DMS53 treated with DMSO at 0.1 percent for 48 hours (cell line): ENCODE results near the gene NHSL2.
"Not testable (repeated sequence)": the region's sequence is repeated elsewhere in the genome, so short reads cannot be mapped to it uniquely, and the experiment has no call there.

ENCODE experiments used
- DNase-seq: peaks from one replicate; lab custom pipeline; 2025; ENCODE audit not compliant: unreplicated experiment; lab: John Stamatoyannopoulos, UW

Gene NHSL2

DNA sequence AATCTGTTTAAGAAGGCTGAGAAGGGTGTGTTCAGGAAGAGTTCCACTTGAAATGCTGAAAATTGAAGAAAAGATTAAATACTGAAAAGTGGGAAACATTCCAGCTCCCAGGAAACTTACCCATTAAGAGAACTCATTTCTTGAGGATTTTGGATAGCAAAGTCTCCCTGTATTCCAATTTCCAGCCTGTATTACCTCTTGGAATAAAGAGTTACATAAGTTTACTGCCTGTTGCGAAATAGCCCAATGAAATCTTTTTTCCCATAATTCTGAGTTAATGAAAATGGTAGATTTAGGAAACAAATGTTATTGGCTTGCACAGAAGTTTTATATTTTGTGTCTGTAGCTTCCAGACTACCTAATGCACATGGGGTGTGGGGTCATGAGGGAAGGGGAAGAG lies 12.0 kb downstream of the NHSL2 start:
- DNase-seq, result no peak

DNA sequence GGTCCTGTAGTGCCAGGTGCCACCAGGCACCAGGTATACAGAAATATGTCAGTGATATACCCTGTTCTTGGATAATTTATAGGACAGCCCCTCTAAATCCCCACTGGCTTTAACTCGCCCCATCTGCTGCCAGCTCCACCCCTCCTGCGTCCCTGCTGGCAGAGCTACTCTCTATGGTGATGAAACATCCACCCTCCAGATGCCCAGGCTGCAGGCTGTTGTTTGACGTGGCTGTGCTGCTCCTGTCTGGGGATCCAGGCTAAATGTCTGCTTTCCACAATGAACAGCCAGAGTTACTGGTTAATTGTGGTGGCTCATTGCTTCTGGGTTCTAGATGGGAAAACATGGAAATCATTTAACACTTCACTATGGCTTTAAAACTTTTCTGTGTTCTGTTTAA lies 12.9 kb downstream of the NHSL2 start:
- no peak for DNase-seq

DNA sequence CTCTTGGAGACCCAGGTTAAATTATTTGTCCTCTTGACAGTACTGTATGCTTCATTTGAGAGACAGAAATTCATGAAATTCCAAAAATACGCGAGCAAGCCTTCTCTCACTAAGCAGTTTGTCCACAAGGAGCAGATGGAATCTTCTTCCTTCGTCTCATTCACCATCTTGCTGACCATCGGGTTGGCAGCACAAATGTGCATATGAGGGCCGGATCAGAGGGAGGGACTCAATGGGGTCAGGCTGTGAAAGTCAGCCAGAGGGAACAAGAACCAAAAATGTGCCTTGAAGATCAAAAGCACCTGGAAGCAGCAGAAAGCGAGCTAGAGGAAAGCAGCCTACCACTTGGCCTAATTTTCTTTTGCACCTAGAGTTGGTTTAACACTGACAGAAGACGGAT lies 16.4 kb downstream of the NHSL2 start:
- DNase-seq, result no peak

DNA sequence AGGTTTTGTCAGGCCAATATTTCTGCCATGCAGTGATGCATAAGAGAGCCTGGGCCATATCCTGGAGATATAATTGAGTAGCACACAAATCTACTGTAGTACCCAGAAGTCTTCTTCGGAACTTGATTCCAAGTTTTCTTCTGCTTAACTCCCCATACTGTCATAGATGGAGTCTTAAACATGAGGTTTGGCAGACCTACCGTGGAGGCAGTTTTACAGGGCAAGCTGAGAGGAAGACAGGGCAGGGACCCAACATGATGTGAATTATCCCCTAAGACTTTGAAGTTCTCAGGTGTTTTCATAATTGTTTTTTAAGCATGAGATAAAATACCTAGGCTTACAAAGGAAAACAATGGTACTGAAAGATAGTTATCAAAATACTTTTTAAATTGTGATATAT lies 18.2 kb downstream of the NHSL2 start:
- no peak for DNase-seq

DNA sequence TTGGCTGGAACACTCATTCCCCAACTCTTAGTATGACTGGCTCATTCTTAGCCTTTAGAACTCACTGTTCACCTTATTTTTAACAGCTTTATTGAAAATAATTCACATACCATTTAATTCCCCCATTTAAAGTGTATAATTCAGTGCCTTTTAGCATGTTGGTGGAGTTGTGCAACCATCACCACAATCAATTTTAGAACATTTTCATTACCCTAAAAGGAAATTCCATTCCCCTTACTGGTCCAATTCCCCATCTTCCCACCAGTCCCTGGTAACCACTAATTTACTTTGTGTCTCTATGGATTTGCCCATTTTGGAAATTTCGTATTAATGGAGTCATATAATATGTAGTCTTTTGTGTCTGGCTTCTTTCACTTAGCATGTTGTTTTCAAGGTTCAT lies 19.7 kb downstream of the NHSL2 start:
- DNase-seq, result no peak

DNA sequence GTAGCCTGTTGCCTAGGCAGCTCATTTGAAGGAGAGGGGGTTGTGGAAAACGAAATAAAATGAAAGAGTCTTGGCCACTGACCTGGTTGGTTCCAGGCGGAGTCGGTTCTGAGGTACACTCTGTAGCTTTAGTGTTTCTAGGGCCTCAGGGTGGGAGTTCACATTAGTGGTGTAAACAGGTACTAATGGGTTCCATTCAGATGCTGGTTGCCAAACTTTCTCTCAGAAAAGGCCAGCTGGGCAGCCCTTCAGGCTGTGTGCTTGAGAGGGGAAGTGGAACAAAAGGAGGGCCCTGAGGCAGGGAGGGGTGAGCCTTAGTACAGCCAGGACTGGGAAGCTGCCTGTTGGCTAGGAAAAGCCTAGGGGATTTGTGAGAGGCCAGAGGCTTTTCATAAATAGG lies 24.8 kb downstream of the NHSL2 start:
- DNase-seq, result no peak

DNA sequence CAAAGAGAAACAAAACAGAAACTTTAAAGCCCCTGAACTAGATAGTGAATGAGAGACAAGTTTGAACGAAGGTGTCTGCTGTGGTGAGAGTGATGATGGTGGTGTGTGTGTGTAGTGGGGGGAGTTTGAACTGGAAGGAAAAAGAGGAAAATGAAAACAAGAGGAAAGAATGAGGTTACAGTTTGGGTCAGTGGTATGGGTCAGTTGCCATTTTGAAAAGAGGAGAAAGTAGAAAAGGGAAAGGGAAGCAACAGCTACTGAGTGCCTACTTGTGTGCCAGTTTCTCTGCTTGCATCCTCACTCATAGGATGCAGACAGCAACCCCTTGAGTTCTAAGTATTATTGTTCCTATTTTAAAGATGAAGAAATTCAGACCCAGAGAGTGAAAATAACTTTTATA lies 26.0 kb downstream of the NHSL2 start:
- DNase-seq, result no peak

DNA sequence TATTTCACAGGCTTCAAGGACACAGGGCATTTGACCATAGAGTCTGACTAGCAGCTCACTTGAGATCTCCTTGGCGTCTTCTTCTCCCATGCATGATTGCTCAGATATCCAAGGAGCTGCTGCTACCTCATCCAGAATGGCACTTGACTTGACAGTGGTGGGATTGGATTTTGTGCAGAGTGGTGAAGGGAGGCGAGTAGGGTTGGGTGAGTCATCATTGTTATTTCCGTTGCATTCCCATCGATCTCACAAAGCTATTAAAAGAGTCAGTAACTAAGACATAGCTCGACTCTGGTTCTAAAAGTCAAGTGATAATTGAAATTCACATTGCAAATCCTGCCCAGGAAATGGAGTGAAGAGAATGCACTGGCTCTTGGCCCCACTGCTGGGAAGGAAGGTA lies 27.7 kb downstream of the NHSL2 start:
- no peak for DNase-seq

DNA sequence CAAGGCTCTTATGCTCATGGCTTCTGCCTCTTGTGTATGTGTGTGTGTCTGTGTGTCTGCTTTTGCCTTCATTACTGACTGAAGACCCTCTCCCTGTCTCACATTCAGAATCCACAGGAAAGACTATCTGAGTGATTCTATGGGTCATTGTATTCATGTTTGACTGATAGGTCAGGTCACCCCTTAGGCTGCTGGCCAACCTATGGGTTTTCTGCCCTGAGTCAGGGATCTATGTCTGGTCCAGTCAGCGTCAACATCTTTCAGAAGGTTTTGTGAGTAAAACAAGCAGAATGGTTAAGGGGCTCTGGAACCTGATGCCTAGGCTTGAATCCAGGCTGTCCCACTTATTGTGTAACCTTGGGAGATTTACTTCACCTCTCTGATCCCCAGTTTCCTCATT lies 30.5 kb downstream of the NHSL2 start:
- no peak for DNase-seq

DNA sequence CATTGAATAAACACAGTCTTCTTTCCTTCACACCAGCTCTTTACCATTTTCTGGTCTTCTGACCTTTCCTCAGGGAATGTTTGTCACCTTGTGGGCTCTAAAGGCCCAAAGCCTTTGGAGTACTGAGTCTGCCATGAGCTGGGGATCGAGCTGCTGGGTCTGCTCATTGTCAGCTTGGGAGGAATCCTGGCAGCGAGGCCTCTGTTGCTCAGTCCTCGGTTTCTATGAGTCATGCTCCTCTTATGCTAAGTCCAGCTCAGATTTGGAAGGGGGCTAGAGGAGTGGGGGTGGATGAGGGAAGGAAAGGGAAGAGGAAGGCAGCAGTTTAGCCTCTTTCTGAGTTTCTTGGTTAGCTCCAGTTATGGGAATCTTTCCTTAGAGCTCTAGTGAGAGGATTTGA lies 31.1 kb downstream of the NHSL2 start:
- no peak for DNase-seq

DNA sequence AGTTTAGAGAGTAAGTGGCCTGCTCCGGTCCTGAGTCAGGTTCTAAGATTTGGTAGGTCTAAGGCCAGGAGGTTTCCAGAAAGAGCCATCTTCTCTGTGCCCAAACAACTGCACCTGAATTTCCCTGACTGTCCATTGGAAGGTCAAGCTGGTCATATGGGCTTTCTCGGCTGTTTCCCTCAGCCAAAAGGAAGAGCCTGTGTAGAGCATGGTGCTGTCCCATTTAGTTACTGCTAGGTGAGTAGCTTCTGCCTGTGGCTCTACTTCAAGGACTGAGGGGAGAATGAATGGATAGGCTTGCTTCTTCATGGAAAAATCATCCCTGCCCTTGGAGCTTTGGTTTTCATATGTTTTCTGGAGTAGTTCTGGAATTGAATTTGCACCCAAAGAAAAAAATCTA lies 33.7 kb downstream of the NHSL2 start:
- no peak for DNase-seq

DNA sequence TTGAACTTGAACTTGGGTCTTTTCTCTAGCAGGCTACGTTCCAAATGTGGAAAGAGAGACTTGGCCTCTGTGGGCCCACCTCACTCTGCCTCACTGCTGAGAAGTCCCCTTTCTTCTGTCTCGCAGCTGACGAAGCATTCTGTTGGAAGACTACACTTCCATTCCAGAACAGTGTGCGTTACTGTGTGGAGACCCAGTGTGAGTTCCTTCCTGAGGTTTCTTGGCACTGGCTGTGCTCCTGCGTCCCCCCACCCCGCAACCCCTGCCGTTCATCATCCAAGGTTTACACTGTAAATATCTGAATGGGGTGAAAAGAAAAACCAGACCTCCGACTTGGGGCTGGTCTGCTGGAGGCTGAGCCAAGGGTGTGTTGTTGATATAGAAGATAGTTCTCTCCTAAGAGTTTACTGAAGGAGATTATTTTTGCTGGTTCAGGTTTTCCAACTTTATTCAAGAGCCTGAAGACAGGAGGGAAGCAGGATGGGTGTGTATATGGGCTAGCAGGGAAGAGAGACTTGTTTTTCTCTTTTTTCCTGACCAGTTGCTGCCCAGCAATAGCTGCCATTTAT lies 34.7 kb downstream of the NHSL2 start:
- no peak for DNase-seq

DNA sequence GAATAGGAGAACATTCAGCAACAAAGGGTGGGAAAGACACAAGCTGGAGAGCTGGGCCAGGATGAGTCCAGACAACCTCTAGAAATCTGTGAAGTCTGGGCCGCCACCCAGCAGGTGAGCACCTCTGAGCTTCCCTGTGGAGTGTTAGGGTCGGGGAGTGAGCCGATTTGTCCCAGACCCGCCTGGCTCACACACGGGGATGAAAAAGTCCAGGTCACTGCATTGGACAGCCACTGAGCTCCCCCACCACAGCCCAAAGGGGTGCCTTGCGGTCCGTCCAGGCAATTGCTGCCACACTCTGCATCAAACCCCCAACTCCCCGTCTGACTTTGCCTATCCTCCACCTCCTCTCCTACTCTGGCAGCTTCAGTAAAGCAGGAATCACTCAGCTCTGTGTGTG lies 38.7 kb downstream of the NHSL2 start:
- no peak for DNase-seq

DNA sequence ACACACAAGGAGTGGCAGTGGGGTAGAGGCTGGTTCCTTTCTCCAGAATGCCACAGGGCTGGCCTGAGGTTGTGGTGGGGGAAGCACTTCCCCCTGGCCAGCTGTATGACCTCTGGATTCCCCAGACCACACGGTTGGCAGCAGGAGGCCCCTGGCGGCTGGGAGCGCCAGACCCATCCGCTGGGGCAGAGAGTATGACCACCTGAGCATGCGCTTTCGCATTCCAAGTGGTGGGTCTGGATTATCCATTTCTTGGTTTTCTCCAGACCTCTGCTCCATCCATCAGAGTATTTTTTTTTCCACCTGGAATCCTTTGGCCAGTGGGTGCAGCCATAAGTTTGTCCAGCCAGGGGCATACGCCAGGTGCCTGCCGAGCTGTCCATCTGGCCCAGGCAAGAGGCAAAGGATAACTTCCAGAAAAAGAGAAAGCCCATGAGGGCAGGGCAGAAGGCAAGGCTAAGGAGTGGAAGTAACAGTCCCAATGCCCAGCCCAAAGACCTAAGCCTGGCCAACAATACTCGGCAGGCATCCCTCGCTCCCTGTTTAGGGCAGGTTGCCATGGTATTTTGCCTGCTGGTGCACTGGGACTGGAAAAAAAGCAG lies 39.3 kb downstream of the NHSL2 start:
- DNase-seq, result no peak

DNA sequence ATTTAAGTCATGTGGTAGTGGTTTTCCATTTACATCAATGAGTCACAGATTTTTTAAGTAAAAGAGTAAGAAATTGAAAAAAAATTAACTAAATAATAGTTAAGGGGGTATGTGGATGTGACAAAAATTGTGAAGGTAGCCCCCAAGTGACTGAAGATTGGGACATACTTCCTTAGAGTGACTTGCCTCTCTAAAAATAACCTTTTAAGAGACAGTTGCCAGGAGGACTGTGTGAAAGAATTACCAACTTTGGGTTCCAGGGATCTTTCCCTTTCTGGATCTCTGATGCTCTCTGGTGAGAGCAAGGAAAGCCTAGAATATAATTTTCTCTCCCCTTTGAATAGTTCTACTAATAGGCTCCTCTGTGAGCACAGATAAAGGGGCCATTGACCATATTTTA lies 42.7 kb downstream of the NHSL2 start:
- no peak for DNase-seq

DNA sequence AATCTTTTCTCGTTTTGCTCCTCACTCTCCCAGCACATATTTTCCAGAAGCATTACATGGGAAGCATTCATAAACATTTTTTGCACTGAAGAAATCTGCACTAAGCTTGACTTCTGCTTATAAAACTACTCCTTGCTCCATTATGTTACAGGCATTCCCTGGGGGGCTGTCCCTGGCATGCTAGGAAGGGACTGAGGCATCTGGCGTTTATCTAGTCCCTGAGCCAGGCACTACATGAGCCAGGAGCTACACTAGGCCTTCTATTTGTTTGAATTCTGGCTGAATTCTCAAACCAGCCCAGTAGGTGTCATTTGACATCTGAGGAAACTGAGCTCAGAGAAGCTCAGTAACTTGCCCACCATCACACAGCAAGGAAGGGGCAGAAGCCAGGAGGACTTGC lies 43.3 kb downstream of the NHSL2 start:
- no peak for DNase-seq

DNA sequence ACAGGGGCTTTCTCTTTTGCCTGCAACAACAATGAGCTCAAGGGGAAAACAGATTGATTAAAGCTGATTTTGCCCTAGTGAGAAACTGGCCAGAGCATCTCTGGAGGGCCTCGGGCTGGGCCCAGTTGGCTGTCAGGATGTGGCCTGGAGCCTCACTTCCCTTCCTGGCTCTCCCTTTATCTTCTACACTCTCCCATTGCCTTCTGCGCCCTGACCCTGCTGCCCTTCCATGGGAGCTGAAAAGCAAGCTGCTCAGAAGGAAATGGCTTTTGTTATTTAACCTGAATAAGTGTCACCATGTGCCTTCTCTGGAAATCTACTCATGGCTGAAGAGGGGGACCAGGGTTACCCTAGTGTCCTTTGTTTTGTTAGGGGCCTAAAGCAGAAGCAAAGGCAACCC lies 43.8 kb downstream of the NHSL2 start:
- DNase-seq, result no peak

DNA sequence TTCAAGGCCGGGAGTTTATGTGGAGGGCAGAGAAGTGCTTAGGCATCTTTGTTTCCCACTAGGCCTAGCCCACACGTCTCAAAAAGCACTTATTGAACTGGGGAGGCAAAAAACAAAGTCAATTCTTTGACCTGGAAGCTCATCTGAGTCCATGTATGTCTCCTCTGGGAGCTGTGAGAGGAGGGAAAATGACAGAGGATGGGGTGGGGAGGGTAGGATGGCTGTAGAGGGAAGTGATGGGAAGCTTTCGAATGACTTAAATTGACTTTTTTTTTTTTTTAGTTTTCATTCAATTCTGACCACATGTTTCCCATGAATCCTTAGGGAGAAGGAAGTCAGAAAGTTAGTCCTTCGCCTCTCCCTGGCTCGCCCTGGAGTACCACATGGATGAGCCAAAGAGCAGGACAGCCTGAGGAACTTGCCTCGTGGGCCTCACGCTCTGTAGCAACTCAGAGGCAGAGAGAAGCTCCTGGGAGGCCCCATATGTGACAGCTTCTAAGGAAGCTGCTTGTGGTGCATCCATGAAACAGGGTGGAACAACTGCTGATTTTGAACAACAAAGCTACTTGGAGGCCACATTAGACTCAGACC lies 45.0 kb downstream of the NHSL2 start:
- no peak for DNase-seq

DNA sequence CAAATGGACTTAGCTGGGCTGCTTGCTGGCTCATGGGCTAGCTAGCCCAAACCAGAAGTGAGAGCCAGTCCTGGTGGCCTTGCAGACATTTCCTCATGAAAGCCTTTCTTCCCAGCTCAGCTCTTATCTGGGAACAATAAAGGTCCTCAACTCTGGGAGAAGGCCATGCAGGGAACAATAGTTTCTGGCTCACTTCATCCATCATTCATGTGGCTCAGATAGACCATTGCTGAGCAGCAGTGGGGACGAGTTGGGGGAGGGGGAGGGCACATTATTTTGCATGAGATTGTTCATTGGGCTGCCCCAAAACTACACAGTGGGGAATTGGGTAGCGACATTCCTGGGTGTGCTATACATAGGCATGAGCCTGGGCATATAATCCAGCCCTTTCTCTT lies 47.6 kb downstream of the NHSL2 start:
- DNase-seq, result no peak

DNA sequence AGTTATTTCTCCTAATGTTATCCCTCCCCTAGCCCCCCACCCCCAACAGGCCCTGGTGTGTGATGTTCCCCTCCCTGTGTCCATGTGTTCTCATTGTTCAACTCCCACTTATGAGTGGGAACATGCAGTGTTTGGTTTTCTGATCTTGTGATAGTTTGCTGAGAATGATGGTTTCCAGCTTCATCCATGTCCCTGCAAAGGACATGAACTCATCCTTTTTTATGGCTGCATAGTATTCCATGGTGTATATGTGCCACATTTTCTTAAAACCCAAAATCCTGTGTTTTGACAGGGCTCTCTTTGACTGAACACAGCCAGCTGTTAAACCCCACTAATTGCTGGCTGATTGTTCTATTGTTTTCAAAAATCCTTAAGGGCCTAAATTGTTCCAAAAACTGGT lies 53.5 kb downstream of the NHSL2 start:
- DNase-seq, result not testable (repeated sequence)

DNA sequence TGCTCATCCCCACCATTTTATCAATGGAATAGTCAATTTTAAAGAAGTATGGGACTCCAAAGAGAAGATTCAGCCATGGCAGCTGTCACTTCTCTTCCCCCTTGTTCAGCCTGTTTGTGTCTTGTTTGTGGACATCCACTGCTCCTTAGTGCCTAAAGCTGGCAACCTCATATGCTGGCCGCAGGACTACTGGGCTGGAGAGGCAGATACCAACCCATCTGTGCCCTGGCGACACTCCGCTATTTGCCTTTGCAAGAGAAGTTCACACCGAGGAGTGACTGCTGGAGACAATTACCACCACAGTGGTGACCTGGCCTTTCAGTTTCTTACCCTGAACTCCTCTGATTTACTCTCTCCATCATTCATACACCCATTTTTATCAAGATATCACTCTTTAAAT lies 64.3 kb downstream of the NHSL2 start:
- no peak for DNase-seq

DNA sequence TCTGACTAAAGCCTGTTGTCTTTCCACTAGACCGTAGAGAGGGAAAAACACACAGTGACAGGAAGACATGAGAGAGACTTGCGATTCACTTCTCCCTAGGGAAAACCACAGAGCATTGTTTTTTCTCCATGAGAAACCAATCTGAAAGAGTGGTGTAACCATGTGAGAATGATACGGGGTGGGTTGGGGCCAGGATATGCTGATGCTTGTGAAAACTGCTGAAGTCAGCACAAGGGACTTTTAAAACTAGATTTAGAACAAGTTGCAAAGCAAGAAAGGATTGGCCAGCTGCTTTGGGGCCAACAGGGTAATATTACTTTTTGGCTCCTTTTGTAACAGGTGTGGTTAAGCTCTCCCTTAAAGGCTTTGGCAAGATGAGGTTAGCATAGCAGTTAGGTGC lies 66.1 kb downstream of the NHSL2 start:
- DNase-seq, result no peak

DNA sequence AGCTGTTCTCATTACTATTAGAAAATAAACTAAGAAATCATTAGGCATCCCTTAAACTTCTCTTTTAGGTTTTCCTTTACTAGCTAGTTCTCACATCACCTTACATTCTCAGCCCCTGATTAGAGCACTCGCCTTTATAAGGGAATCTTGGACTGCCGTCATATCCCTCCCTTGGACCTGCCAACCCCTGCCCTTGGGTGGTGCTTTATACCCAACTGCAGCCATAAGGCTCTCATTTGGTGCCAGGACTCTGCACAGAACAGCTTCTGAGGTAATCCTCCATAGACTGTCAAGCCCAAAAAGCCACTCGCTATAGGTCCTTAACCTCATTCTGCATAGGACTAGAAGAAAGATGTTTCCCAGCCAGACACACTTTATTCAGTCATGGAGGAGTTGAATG lies 67.5 kb downstream of the NHSL2 start:
- no peak for DNase-seq
